HK-2 (cell line): Measurements from ENCODE around the gene FCAMR.
A peak's percentile ranks its signal among the peaks of the same experiment; 100 is the strongest.
"Not testable (repeated sequence)": the region's sequence is repeated elsewhere in the genome, so short reads cannot be mapped to it uniquely, and the experiment has no call there.

Source experiments
- DNase-seq: peaks from one replicate; pipeline ENCODE4 v3.0.0-alpha.2; 2018; ENCODE audit not compliant: unreplicated experiment

The FCAMR gene

GRCh38 chr1:206935491-206936067 is 34.7 kb downstream of the FCAMR start:
- DNase-seq = peak; percentile 40

- DNase-seq = no peak
These were observed 36.8 kb downstream of the FCAMR start for GRCh38 chr1:206933333-206933945.

- no peak for DNase-seq
These were observed 38.1 kb downstream of the FCAMR start for GRCh38 chr1:206932177-206932576.

- DNase-seq = no peak
These were observed 38.6 kb downstream of the FCAMR start for GRCh38 chr1:206931709-206932108.

GRCh38 chr1:206930210-206930798 is 40.0 kb downstream of the FCAMR start:
- no peak for DNase-seq

GRCh38 chr1:206929524-206929923 is 40.7 kb downstream of the FCAMR start:
- no peak for DNase-seq

- DNase-seq = no peak
These were observed 44.0 kb downstream of the FCAMR start for GRCh38 chr1:206926286-206926685.

GRCh38 chr1:206925106-206925736 is 45.0 kb downstream of the FCAMR start:
- DNase-seq = peak; percentile 17

- DNase-seq = no peak
These were observed 45.6 kb downstream of the FCAMR start for GRCh38 chr1:206924592-206925105.

- DNase-seq = not testable (repeated sequence)
These were observed 46.2 kb downstream of the FCAMR start for GRCh38 chr1:206923961-206924557.

- DNase-seq = no peak
These were observed 47.0 kb downstream of the FCAMR start for GRCh38 chr1:206923009-206923960.

GRCh38 chr1:206922524-206922923 is 47.7 kb downstream of the FCAMR start:
- no peak for DNase-seq

- DNase-seq = no peak
These were observed 48.4 kb downstream of the FCAMR start, which contains the start of gene FCMR for GRCh38 chr1:206921772-206922265. Gene FCMR, minus strand, starts transcription at chr1:206921941. Its CDS starts 87 bp downstream, at chr1:206921854.

- no peak for DNase-seq
These were observed 52.2 kb downstream of the FCAMR start for GRCh38 chr1:206918076-206918475.

GRCh38 chr1:206916000-206916709 is 54.1 kb downstream of the FCAMR start:
- DNase-seq = no peak

GRCh38 chr1:206915030-206915735 is 55.1 kb downstream of the FCAMR start:
- no peak for DNase-seq

GRCh38 chr1:206913766-206914537 is 56.3 kb downstream of the FCAMR start:
- no peak for DNase-seq

- peak; percentile 73 for DNase-seq
These were observed 57.7 kb downstream of the FCAMR start for GRCh38 chr1:206912445-206913095.
